ENCODE measurements around the gene UBAC1.

- no peak for TF ChIP-seq POLR2A (IDR thresholded peaks at IDR 0.05; ENCODE audit: low read length)
- no peak for TF ChIP-seq GATA1 (IDR thresholded peaks at IDR 0.05; ENCODE audit: low read depth, low read length)
Observed at GRCh38 chr9:135987838-135988404, 26.7 kb upstream of the UBAC1 start.

All from erythroblast (primary cell).